ENCODE data around the gene MPDU1. TPM values are rescaled to one million over a fixed set of nuclear protein-coding genes. Genes with fewer than 3 reads are reported as not detected.

The MPDU1 gene
- total RNA-seq, 1 experiment from 2014 or later, result 34.6 TPM

- H3K4me1 Mint-ChIP-seq (ENCODE audit: low read depth, unreplicated experiment), result peaks cover 55% of the 10 kb centered on the region
- CTCF ChIA-PET, result interaction anchor here (0.6 kb wide), 2 partner anchors 41 to 181 kb away, joined by 3 to 6 read pairs; no protein-coding TSS in a partner anchor
- H3K9me3 Mint-ChIP-seq (ENCODE audit: low read depth, unreplicated experiment), result no peaks in the 10 kb centered on the region
- TF ChIP-seq CTCF (IDR thresholded peaks at IDR 0.05; ENCODE audit: unreplicated experiment), result no peak
- H3K27me3 Mint-ChIP-seq (ENCODE audit: unreplicated experiment), result no peaks in the 10 kb centered on the region
- no peak overlapping the region for H3K4me3 Mint-ChIP-seq (ENCODE audit: low read depth, unreplicated experiment)
- intact Hi-C loops (cut with micrococcal nuclease; ENCODE audit: unreplicated experiment), result no loop called here
- no TSS peak for BruUV-seq (replicated peaks)
- H3K27ac Mint-ChIP-seq (ENCODE audit: unreplicated experiment), result no peak overlapping the region
- H3K36me3 Mint-ChIP-seq (ENCODE audit: insufficient read depth, unreplicated experiment), result peaks cover 52% of the 10 kb centered on the region
- no peak for DNase-seq
These were observed 27.0 kb upstream of the MPDU1 start for GRCh38 chr17:7556627-7557026.

- BruUV-seq (replicated peaks), result no TSS peak
- peaks cover 55% of the 10 kb centered on the region for H3K4me1 Mint-ChIP-seq (ENCODE audit: low read depth, unreplicated experiment)
- peak overlapping the region; percentile 87 for H3K27ac Mint-ChIP-seq (ENCODE audit: unreplicated experiment)
- H3K9me3 Mint-ChIP-seq (ENCODE audit: low read depth, unreplicated experiment), result no peaks in the 10 kb centered on the region
- peaks cover 58% of the 10 kb centered on the region for H3K36me3 Mint-ChIP-seq (ENCODE audit: insufficient read depth, unreplicated experiment)
- no peak for DNase-seq
- H3K4me3 Mint-ChIP-seq (ENCODE audit: low read depth, unreplicated experiment), result peak overlapping the region; percentile 90
- CTCF ChIA-PET, result interaction anchor here (0.6 to 1.2 kb wide), 3 partner anchors 8 to 122 kb away, joined by 3 to 4 read pairs (median 3); partner anchors contain the start of genes TMEM102 and TNFSF12
- H3K27me3 Mint-ChIP-seq (ENCODE audit: unreplicated experiment), result no peaks in the 10 kb centered on the region
- intact Hi-C loops (cut with micrococcal nuclease; ENCODE audit: unreplicated experiment), result no loop called here
- TF ChIP-seq CTCF (IDR thresholded peaks at IDR 0.05; ENCODE audit: unreplicated experiment), result no peak
These were observed 26.4 kb upstream of the MPDU1 start for GRCh38 chr17:7557147-7557764.

GRCh38 chr17:7557775-7558543 is 25.7 kb upstream of the MPDU1 start:
- intact Hi-C loops (cut with micrococcal nuclease; ENCODE audit: unreplicated experiment), result no loop called here
- Mint-ChIP-seq H3K9me3 (ENCODE audit: low read depth, unreplicated experiment) (no peaks in the 10 kb centered on the region), H3K4me1 (ENCODE audit: low read depth, unreplicated experiment) (peaks cover 48% of the 10 kb centered on the region), H3K27me3 (ENCODE audit: unreplicated experiment) (no peaks in the 10 kb centered on the region), H3K4me3 (ENCODE audit: low read depth, unreplicated experiment) (peak overlapping the region; percentile 90), H3K36me3 (ENCODE audit: insufficient read depth, unreplicated experiment) (peaks cover 59% of the 10 kb centered on the region), H3K27ac (ENCODE audit: unreplicated experiment) (peak overlapping the region; percentile 87)
- CTCF ChIA-PET, result interaction anchor here (0.6 to 1.6 kb wide), 7 partner anchors 9 to 252 kb away, joined by 3 to 8 read pairs (median 4); partner anchors contain the start of genes TMEM102, TNFSF12 and WRAP53
- DNase-seq, result peak; percentile 93
- BruUV-seq (replicated peaks), result no TSS peak
- no peak for TF ChIP-seq CTCF (IDR thresholded peaks at IDR 0.05; ENCODE audit: unreplicated experiment)

- H3K27ac Mint-ChIP-seq (ENCODE audit: unreplicated experiment), result peak within 1 kb of the TSS; percentile 87
- no peaks in the 10 kb centered on the region for H3K27me3 Mint-ChIP-seq (ENCODE audit: unreplicated experiment)
- intact Hi-C loops (cut with micrococcal nuclease; ENCODE audit: unreplicated experiment), result no loop called here
- DNase-seq, result peak; percentile 41
- TF ChIP-seq CTCF (IDR thresholded peaks at IDR 0.05; ENCODE audit: unreplicated experiment), result no peak
- H3K4me1 Mint-ChIP-seq (ENCODE audit: low read depth, unreplicated experiment), result peaks cover 48% of the 10 kb centered on the region
- no peaks in the 10 kb centered on the region for H3K9me3 Mint-ChIP-seq (ENCODE audit: low read depth, unreplicated experiment)
- no TSS peak for BruUV-seq (replicated peaks)
- CTCF ChIA-PET, result interaction anchor here (0.6 to 2.6 kb wide), 6 partner anchors 44 to 253 kb away, joined by 3 to 33 read pairs (median 4); partner anchors contain the start of gene WRAP53
- H3K36me3 Mint-ChIP-seq (ENCODE audit: insufficient read depth, unreplicated experiment), result peaks cover 63% of the 10 kb centered on the region
- H3K4me3 Mint-ChIP-seq (ENCODE audit: low read depth, unreplicated experiment), result peak within 1 kb of the TSS; percentile 90
These were observed 24.9 kb upstream of the MPDU1 start, which contains the start of gene TNFSF13 for GRCh38 chr17:7558544-7559319. TNFSF13 (plus strand) TSS chr17:7558750; CDS start chr17:7559040, 290 bp downstream.

All from Calu3 (cell line).